Activated CD8-positive, alpha-beta memory T cell treated with anti-CD3 and anti-CD28 coated beads for 36 hours (primary cell): ENCODE data around the gene ITIH2. TPM values are rescaled to one million over a fixed set of nuclear protein-coding genes. Genes with fewer than 3 reads are reported as not detected.
"Not testable (repeated sequence)": the region's sequence is repeated elsewhere in the genome, so short reads cannot be mapped to it uniquely, and the experiment has no call there.

Experiments
- CTCF ChIA-PET: fragments of 350-600 bp; sonication (Branson Sonifier 250); formaldehyde crosslinking; loops from one replicate; lab custom pipeline; 2021; ENCODE audit warnings: antibody characterized with exemption; lab: Charles Lee
- POLR2A ChIA-PET: fragments of 350-600 bp; sonication (Branson Sonifier 250); formaldehyde crosslinking; loops from one replicate; lab custom pipeline; 2021; ENCODE audit warnings: antibody characterized with exemption; lab: Charles Lee
- total RNA-seq, 2 experiments: library from RNA; stranded (reverse); gene quantifications; one replicate each; pipeline ENCODE4 v1.2.3, GENCODE V29; 2021

The ITIH2 gene
- total RNA-seq, 2 experiments from 2014 or later, result not detected

DNA sequence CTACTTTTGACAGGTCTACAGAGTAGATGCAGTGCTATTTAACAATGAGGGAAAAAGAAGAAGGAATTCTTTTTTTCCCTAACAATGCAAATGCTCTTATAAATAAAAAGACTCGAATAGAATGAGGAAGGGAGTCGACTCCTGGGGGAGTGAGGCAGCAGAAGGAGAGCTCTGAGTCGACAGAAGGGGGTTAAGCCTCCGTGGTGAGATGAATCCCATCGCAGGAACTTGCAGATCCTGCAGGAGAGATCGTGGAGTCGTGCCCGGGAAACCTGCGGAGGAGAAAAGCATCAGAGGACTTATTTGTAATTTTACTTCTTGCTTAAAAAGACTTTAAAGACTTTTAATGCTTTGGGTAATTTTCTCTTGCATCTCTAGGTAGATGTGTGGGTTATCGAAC, 17.4 kb downstream of the ITIH2 start:
- POLR2A ChIA-PET, result no interaction called here
- CTCF ChIA-PET, result interaction anchor here (0.5 kb wide), 1 partner anchor 49 kb away, joined by 3 read pairs; no protein-coding TSS in a partner anchor

- ChIA-PET POLR2A (no interaction called here), CTCF (no interaction called here)
These were observed 19.9 kb downstream of the ITIH2 start for GRCh38 chr10:7722927-7723529.

GRCh38 chr10:7734821-7735220, 31.7 kb downstream of the ITIH2 start:
- ChIA-PET CTCF (no interaction called here), POLR2A (no interaction called here)

- CTCF ChIA-PET, result no interaction called here
- POLR2A ChIA-PET, result no interaction called here
These were observed 35.7 kb downstream of the ITIH2 start for GRCh38 chr10:7738536-7739407.

DNA sequence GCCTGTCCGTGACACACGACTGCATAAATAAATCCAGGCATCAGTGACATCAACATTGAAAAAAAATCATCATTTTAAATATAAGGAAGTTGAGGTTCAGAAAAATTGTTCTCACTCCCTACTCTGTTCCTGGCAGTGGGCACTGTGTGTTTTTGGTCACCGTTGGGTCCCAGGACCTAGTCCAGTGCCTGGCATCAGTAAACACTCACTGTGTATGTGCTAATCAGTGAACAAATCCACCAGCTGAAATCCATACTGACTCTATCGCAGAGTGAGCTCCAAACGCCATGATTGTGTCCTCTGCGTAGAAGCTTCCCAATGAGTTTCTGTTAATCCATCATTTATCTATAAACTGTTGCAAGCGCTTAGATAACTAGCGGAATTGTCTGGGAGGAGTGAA, 41.2 kb downstream of the ITIH2 start:
- ChIA-PET POLR2A (no interaction called here), CTCF (no interaction called here)

DNA sequence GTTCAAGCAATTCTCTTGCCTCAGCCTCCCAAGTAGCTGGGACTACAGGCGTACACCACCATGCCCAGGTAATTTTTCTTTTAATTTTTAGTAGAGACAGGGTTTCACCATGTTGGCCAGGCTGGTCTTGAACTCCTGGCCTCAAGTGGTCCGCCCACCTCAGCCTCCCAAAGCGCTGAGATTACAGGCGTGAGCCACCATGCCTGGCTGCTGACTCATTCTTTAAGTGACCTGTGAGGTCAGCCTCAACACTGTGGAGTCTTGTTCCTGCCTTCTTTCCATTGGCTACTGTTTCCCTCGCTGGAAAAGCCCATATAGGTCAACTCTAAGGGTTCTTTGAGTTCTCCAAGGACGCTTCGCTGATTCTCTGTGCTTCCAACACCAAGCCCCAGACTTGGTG, 45.5 kb downstream of the ITIH2 start:
- CTCF ChIA-PET, POLR2A ChIA-PET: not testable (repeated sequence)

- ChIA-PET POLR2A (no interaction called here), CTCF (no interaction called here)
These were observed 47.1 kb downstream of the ITIH2 start for GRCh38 chr10:7750222-7750621.

GRCh38 chr10:7752251-7752650, 49.1 kb downstream of the ITIH2 start:
- POLR2A ChIA-PET, result no interaction called here
- CTCF ChIA-PET, result no interaction called here

DNA sequence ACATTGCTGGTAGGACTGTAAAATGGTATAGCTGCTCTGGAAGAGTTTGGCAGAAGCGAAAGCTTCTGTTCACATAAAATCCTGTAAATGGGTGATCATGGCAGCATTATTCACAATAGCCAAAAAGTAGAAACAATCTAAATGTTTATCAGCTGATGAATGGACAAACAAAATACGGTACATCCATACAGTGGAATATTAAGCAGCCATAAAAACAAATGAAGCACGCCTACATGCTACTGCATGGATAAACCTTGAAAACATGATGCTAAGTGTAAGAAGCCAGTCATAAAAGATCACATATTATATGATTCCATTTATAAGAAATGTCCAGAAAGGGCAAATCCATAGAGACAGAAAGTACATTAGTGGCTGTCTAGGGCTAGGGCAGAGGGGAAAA, 52.0 kb downstream of the ITIH2 start:
- POLR2A ChIA-PET, result no interaction called here
- CTCF ChIA-PET, result no interaction called here

DNA sequence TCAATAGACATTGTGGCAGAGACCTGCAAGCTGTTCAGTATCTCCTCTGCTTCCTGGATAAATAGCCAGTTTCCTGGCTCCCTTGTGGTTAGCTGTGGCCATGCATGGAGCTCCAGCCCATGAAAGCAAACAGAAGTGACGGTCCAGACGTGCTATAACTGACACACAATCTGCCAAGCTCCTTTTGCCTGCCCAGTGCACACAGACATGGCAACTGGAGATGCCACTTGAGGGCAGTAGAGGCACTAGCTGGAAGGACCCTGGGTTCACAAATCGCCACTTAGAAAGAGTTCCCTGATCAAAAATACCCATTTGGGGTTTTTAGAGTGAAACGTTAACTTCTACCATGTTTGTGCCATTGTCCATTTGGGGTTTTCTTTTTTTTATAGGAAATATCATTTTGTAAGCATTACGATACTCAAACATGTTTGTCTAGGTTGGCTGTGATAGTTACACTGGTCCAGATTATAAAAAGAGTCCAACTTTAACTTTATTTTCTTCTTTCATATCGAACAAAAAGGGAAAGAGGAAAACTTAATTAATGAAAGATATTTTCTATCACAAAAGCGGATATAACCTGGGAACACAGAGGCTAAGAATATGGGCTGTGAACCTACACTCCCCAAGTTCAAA, 53.4 kb downstream of the ITIH2 start:
- ChIA-PET CTCF (no interaction called here), POLR2A (no interaction called here)

DNA sequence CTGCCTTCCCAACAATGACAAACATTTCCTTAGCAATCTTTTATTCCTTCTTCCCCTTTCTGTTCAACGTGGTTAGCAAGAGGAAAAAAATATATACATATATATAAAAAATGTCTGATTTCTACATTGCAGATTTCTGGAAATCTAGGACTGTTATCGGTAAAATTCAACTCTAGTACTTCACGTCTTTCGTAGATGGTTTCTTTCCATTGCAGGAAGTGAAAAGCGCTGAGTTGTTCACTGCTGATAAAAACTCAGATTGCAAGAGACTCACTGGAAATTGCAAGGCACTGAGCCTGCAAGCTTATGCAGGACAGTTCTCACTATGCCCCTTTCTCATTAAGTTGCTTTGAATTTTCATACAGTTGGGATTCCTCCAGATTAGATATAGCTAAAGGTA, 60.8 kb downstream of the ITIH2 start:
- ChIA-PET CTCF (no interaction called here), POLR2A (no interaction called here)

DNA sequence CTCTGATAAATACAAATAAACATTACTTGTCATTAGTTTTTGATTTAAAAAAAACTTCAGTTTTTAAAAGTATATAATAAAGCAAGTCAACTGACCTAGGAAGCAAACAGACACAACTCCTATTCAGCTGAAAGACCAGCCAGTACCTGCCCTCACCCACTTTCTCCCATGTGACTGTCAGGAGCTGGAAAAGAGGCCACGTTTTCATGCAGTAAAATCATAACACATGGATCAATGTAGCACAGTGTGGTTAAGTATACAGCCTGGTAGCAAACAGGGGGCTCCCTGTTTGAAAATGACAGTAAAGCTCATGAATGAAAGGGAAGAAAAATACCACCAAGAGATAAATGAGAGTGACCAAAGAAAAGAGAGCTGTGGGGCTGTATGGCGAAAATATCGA, 63.1 kb downstream of the ITIH2 start:
- ChIA-PET CTCF (no interaction called here), POLR2A (no interaction called here)

DNA sequence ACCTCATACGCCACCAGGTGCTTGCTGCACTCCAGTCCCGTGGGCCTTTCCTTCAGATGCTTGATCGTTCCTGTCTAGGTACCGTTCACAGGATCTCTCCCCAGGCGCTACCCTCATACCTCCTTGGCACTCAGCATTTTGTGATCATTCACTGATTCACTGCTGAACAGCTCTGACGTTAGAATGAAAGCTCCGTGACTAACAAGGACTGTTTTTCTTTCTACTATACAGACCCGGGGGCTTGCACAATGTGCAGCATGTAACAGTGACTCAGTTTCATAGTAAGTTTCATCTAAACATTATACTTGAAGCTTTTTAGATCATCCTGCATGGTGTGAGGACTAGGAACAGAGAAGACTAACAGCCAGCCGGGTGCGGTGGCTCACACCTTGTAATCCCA, 64.1 kb downstream of the ITIH2 start:
- CTCF ChIA-PET, result no interaction called here

GRCh38 chr10:7768417-7768816, 65.3 kb downstream of the ITIH2 start:
- CTCF ChIA-PET, result interaction anchor here (0.7 kb wide), 1 partner anchor 993 kb away, joined by 4 read pairs; no protein-coding TSS in a partner anchor
- POLR2A ChIA-PET, result no interaction called here

More for the DNA sequence above, 64.1 kb downstream of the ITIH2 start:
- POLR2A ChIA-PET, result no interaction called here

DNA sequence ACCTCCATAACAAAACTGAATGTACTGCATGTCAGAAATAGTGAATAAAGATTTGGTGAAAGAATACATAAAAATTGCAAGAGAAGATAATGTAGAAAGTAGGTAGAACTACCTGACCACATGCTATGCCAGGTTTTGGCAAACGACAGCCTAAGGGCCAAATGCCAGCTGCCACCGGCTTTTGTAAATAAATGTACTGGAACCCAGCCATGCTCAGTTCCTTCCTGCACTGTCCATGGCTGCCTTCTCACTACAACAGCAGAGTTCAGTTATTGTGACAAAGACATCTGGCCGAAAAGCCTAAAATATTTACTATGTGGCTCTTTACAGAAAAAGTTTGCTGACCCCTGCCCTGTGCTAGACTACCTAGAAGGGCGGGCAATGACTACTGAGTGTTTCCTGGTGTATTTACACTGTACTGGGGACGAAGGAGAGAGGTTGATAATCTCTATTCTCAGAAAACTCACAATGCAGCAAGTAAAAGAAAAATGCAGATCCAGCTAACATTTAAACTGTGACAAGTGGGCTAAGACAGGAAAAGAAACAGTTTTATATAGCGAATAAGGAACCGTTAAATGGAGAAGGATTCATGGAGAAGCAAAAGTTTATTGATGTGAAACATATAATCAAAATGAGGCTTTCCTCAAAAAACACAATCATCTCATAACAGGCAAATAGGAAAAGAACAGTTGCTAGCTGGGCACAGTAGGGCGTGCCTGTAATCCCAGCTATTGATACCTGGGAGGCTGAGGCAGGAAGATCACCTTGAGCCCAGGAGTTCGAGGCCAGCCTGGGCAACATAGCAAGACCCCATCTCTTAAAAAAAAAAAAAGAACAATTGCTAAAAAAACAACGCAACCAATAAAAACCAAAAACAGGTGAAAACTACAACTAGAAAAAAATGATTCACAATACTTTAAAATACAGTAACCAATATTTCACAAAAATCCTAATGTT, 71.0 kb downstream of the ITIH2 start:
- CTCF ChIA-PET, result no interaction called here
- POLR2A ChIA-PET, result interaction anchor here (0.7 kb wide), 1 partner anchor 935 kb away, joined by 6 read pairs; no protein-coding TSS in a partner anchor

DNA sequence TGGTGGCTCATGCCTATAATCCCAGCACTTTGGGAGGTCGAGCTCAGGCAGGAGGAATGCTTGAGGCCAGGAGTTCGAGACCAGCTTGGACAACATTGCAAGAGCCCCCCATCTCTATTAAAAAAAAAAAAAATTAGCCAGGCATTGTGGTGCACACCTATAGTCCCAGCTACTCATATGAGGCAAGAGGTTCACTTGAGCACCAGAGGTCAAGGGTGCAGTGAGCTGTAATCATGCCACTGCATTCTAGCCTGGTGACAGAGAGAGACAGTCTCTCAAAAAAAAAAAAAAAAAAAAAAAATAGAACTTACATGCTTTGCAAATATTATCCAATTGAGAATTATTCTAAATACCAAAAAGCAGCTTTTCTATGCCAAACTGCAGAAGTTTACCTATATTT, 73.7 kb downstream of the ITIH2 start:
- CTCF ChIA-PET, result interaction anchor here (0.6 kb wide), 1 partner anchor 254 kb away, joined by 5 read pairs; no protein-coding TSS in a partner anchor
- POLR2A ChIA-PET, result interaction anchor here (0.7 kb wide), 1 partner anchor 247 kb away, joined by 3 read pairs; no protein-coding TSS in a partner anchor

- POLR2A ChIA-PET, CTCF ChIA-PET: not testable (repeated sequence)
These were observed 79.1 kb downstream of the ITIH2 start for GRCh38 chr10:7782194-7782593.

GRCh38 chr10:7786430-7786829, 83.3 kb downstream of the ITIH2 start:
- POLR2A ChIA-PET, result no interaction called here
- CTCF ChIA-PET, result no interaction called here
